Right lobe of liver (tissue), 6 donors: ENCODE data around the gene LGR5. TPM values are rescaled to one million over a fixed set of nuclear protein-coding genes. Genes with fewer than 3 reads are reported as not detected.

Experiments
- ATAC-seq, 4 donors: fragments of 200-7000 bp; cut with Tn5 transposase; one replicate each; pipeline ENCODE4 v1.9.1; 2020; ENCODE audit warnings: mild to moderate bottlenecking in 4 of 4, moderate library complexity in 4 of 4
- DNase-seq, 3 donors: peaks; one replicate each; pipeline ENCODE4 v3.0.0-alpha.2; 2020
- H3K27ac ChIP-seq, 3 donors: fragments of 200-600 bp; one replicate each; pipeline ENCODE4 v1.8.0; 2022
- H3K27me3 ChIP-seq, 2 donors: fragments of 200-600 bp; one replicate each; pipeline ENCODE4 v1.8.0; 2022
- H3K36me3 ChIP-seq, 4 donors: fragments of 200-600 bp; sonication (generic) in 1 of 4; one replicate each; pipeline versions ENCODE4 v1.5.1 to v1.8.0; 2017 to 2022; ENCODE audit warnings: control low read depth in 1 of 4
- H3K4me1 ChIP-seq, 4 donors: fragments of 200-600 bp; sonication (generic) in 1 of 4; one replicate each; pipeline versions ENCODE4 v1.5.1 to v1.8.0; 2017 to 2022; ENCODE audit warnings: control low read depth in 1 of 4
- H3K4me3 ChIP-seq, 3 donors: fragments of 200-600 bp; one replicate each; pipeline ENCODE4 v1.8.0; 2022
- H3K9me3 ChIP-seq, 4 donors: fragments of 200-600 bp; sonication (generic) in 1 of 4; one replicate each; pipeline versions ENCODE4 v1.5.1 to v1.8.0; 2017 to 2022; ENCODE audit warnings: control low read depth in 1 of 4
- CTCF ChIP-seq, 4 donors: fragments of 200-600 bp in 3 of 4; fragments of 450-650 bp in 1 of 4; IDR thresholded peaks; one replicate each; pipeline versions ENCODE4 v1.5.1 to v1.8.0; 2016 to 2022; ENCODE audit warnings: antibody characterized with exemption in 4 of 4, mild to moderate bottlenecking in 2 of 4
- POLR2A ChIP-seq: fragments of 450-650 bp; IDR thresholded peaks from one replicate; pipeline ENCODE4 v1.6.1; 2017; ENCODE audit warnings: antibody characterized with exemption, mild to moderate bottlenecking
- WGBS: methylation state at CpG from one replicate; pipeline ENCODE4 v1.1.6; 2018; ENCODE audit warnings: low coverage, low lambda C conversion rate; ENCODE audit not compliant: insufficient coverage; ENCODE audit errors: missing lambda C conversion rate; 5-methylcytosine and 5-hydroxymethylcytosine counted together
- intact Hi-C, 2 donors: fragments of 100-400 bp; cut with DNase I; formaldehyde crosslinking; loops; one replicate each; pipeline versions ENCODE4 v1.11.2 to v1.14.1; 2022
- total RNA-seq, 6 experiments: library from RNA; depleted of rRNA in 2 of 6; stranded (reverse); fragments of >200 nt in 2 of 6; fragmentation: NEBNext Ultra II Directional in 3 of 6; extraction: Animal tissue kit (Norgen Biotek cat#: 25700) in 3 of 6; gene quantifications; one replicate each; pipeline versions ENCODE4 v1.1.0 to v1.2.4, GENCODE V29; 2016 to 2023
- donor health status: DM: no; HTN: yes; CAD: no.
- donor health status: DM: no; HTN: no; CAD: no.
- donor health status: DM: no; HTN: no; CAD: no.
- donor health status: DM: no; HTN: yes; CAD: no.
- donor health status: DM: no; HTN: yes; CAD: no.

The LGR5 gene
- total RNA-seq, 6 experiments from 2014 or later: 0.11 to 0.31 (median 0.17) TPM

DNA sequence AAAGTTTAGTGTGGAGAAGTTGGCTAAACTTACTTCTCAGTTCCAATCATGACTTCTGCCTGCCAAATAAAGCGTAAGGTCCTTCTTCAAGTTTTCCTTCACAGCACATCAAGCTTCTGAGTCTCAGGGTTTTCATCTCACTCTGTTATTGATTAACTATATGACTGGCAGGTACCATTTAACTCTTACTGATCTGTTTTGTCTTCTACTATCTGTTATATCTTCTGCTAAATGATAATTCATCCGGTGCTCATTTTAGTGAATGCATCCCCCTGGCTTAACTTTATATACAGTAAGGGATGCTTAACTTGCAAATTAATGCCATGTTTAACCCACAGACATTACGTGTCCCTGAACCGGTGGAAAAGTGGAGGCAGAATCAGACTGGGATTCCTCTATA lies 20.7 kb downstream of the LGR5 start:
- 73% methylated on average over 4 of the region's 4 CpGs for WGBS
- TF ChIP-seq POLR2A (no peak), CTCF (IDR thresholded peaks at IDR 0.05) (no peak)

GRCh38 chr12:71460850-71461609 lies 21.4 kb downstream of the LGR5 start:
- no peaks in the 10 kb centered on the region for H3K9me3 ChIP-seq

More for the DNA sequence above, 20.7 kb downstream of the LGR5 start:
- Histone ChIP-seq H3K4me3 (no peak overlapping the region), H3K27me3 (no peaks in the 10 kb centered on the region), H3K27ac (no peak overlapping the region), H3K9me3 (no peaks in the 10 kb centered on the region), H3K4me1 (no peaks in the 10 kb centered on the region), H3K36me3 (no peaks in the 10 kb centered on the region)
- intact Hi-C loops: no loop called here
- ATAC-seq (no peak), DNase-seq (no peak)

GRCh38 chr12:71461787-71462328 lies 22.3 kb downstream of the LGR5 start:
- intact Hi-C loops: no loop called here
- no peak for DNase-seq
- Histone ChIP-seq H3K27me3 (no peaks in the 10 kb centered on the region), H3K4me3 (no peak overlapping the region), H3K9me3 (no peaks in the 10 kb centered on the region), H3K4me1 (no peaks in the 10 kb centered on the region), H3K27ac (no peak overlapping the region), H3K36me3 (no peaks in the 10 kb centered on the region)
- 88% methylated on average over 1 of the region's 2 CpGs for WGBS
- ATAC-seq: no peak
- TF ChIP-seq POLR2A (no peak), CTCF (IDR thresholded peaks at IDR 0.05) (no peak)

More at GRCh38 chr12:71460850-71461609, 21.4 kb downstream of the LGR5 start:
- TF ChIP-seq CTCF (IDR thresholded peaks at IDR 0.05) (no peak), POLR2A (no peak)
- Histone ChIP-seq H3K27ac (no peak overlapping the region), H3K36me3 (no peaks in the 10 kb centered on the region), H3K27me3 (no peaks in the 10 kb centered on the region), H3K4me3 (no peak overlapping the region), H3K4me1 (no peaks in the 10 kb centered on the region)
- no peak for ATAC-seq
- intact Hi-C loops: no loop called here
- DNase-seq: no peak
- 83% methylated on average over 1 of the region's 1 CpG for WGBS

GRCh38 chr12:71465796-71466195 lies 26.2 kb downstream of the LGR5 start:
- H3K4me1 ChIP-seq: no peaks in the 10 kb centered on the region
- TF ChIP-seq CTCF (IDR thresholded peaks at IDR 0.05): no peak
- no peak for TF ChIP-seq POLR2A
- no peaks in the 10 kb centered on the region for H3K9me3 ChIP-seq
- DNase-seq (no peak), ATAC-seq (no peak)
- no peak overlapping the region for H3K27ac ChIP-seq
- H3K4me3 ChIP-seq: no peak overlapping the region
- H3K27me3 ChIP-seq: no peaks in the 10 kb centered on the region
- no peaks in the 10 kb centered on the region for H3K36me3 ChIP-seq
- intact Hi-C loops: no loop called here
